Endothelial cell of umbilical vein (primary cell): ENCODE results near the gene HYAL3. TPM values are rescaled to one million over a fixed set of nuclear protein-coding genes. Genes with fewer than 3 reads are reported as not detected.
A peak's percentile ranks its signal among the peaks of the same experiment; 100 is the strongest.

Source experiments
- BruUV-seq: library from RNA; stranded (reverse); fragments of 400-500 nt; replicated peaks from 2 replicates; lab custom pipeline; 2021; lab: Mats Ljungman, UMichigan
- CTCF ChIA-PET: fragments of 300-600, 350-600 bp; sonication (Branson Sonifier 250); formaldehyde crosslinking; loops from one replicate; lab custom pipeline; 2021; ENCODE audit warnings: antibody characterized with exemption, inconsistent platforms; lab: Charles Lee
- POLR2A ChIA-PET: fragments of 300-600, 350-600 bp; sonication (Branson Sonifier 250); formaldehyde crosslinking; loops from one replicate; lab custom pipeline; 2021; ENCODE audit warnings: antibody characterized with exemption, inconsistent platforms; lab: Charles Lee
- DNase-seq: peaks from one replicate; pipeline ENCODE4 v3.0.0-alpha.2; 2011; ENCODE audit warnings: low read depth, low spot score
- FAIRE-seq: peaks from 2 replicates; lab custom pipeline; 2011; peaks lifted over from hg19 to GRCh38; lab: Jason Lieb, UNC
- H2AFZ ChIP-seq: 2 replicates; pipeline ENCODE4 v1.6.0; 2012; ENCODE audit warnings: low read depth, low read length, control low read depth, inconsistent platforms
- H3K27ac ChIP-seq: 2 replicates; pipeline ENCODE4 v1.5.1; 2011; ENCODE audit warnings: low read depth, mild to moderate bottlenecking, control low read depth, low read length, moderate library complexity; ENCODE audit not compliant: insufficient read depth
- H3K27me3 ChIP-seq, 2 experiments: 2 replicates each; pipeline versions ENCODE4 v1.6.0 to v1.6.1; 2011; ENCODE audit warnings: low read length in 2 of 2, mixed read lengths in 1 of 2; ENCODE audit not compliant: control insufficient read depth in 2 of 2, insufficient read depth in 2 of 2
- H3K36me3 ChIP-seq, 2 experiments: 2 replicates in 1 of 2; 3 replicates in 1 of 2; pipeline ENCODE4 v1.5.1; 2011; ENCODE audit warnings: low read length in 2 of 2, mild to moderate bottlenecking in 1 of 2, moderate library complexity in 1 of 2; ENCODE audit not compliant: control insufficient read depth in 2 of 2, insufficient read depth in 2 of 2; ENCODE audit errors: extremely low read depth in 1 of 2
- H3K4me1 ChIP-seq: 3 replicates; pipeline ENCODE4 v1.5.1; 2011; ENCODE audit warnings: mild to moderate bottlenecking, low read length; ENCODE audit not compliant: control insufficient read depth, insufficient read depth; ENCODE audit errors: extremely low read depth
- H3K4me2 ChIP-seq: 2 replicates; pipeline ENCODE4 v1.6.1; 2011; ENCODE audit warnings: low read length, control low read depth, mixed read lengths; ENCODE audit not compliant: insufficient read depth
- H3K4me3 ChIP-seq, 3 experiments: fragments of 200-600 bp in 1 of 3; sonication (generic), shearing (Covaris generic) in 1 of 3; replicated peaks in 1 of 3; 2 replicates each; pipeline ENCODE4 v1.5.1; 2011 to 2016; ENCODE audit warnings: control low read depth in 3 of 3, low read length in 3 of 3, mild to moderate bottlenecking in 2 of 3, inconsistent platforms in 1 of 3, low read depth in 1 of 3, moderate library complexity in 1 of 3; ENCODE audit not compliant: insufficient read depth in 1 of 3
- H3K79me2 ChIP-seq: 2 replicates; pipeline ENCODE4 v1.6.0; 2012; ENCODE audit warnings: low read length, inconsistent platforms; ENCODE audit not compliant: control insufficient read depth, insufficient read depth
- H3K9ac ChIP-seq: replicated peaks from 2 replicates; pipeline ENCODE3; 2011; ENCODE audit warnings: low read length, control low read depth; ENCODE audit not compliant: insufficient read depth; ENCODE audit errors: extremely low read depth
- H3K9me1 ChIP-seq: replicated peaks from 3 replicates; pipeline ENCODE4 v1.6.0; 2011; ENCODE audit warnings: mild to moderate bottlenecking, low read length; ENCODE audit not compliant: control insufficient read depth, insufficient read depth; ENCODE audit errors: extremely low read depth
- H3K9me3 ChIP-seq: replicated peaks from 2 replicates; pipeline ENCODE4 v1.5.1; 2012; ENCODE audit warnings: low read length, inconsistent platforms; ENCODE audit not compliant: control insufficient read depth, insufficient read depth
- H4K20me1 ChIP-seq: replicated peaks from 2 replicates; pipeline ENCODE3; 2011; ENCODE audit warnings: mild to moderate bottlenecking, low read length; ENCODE audit not compliant: control insufficient read depth, insufficient read depth; ENCODE audit errors: extremely low read depth
- EZH2 ChIP-seq: IDR thresholded peaks from 2 replicates; pipeline ENCODE4 v1.6.1; 2012; ENCODE audit warnings: borderline replicate concordance, low read depth, mild to moderate bottlenecking, moderate library complexity, low read length, inconsistent platforms; ENCODE audit not compliant: severe bottlenecking
- FOS ChIP-seq: IDR thresholded peaks from 2 replicates; pipeline ENCODE4 v1.6.1; 2011; ENCODE audit warnings: mild to moderate bottlenecking, low read length, moderate library complexity, borderline replicate concordance; ENCODE audit not compliant: insufficient read depth
- GATA2 ChIP-seq: IDR thresholded peaks from 2 replicates; pipeline ENCODE4 v1.7.0; 2011; ENCODE audit warnings: low read depth, mild to moderate bottlenecking, moderate library complexity, mixed read lengths, low read length; ENCODE audit not compliant: insufficient read length, insufficient read depth
- JUN ChIP-seq: IDR thresholded peaks from 2 replicates; pipeline ENCODE4 v1.6.1; 2011; ENCODE audit warnings: borderline replicate concordance, low read depth; ENCODE audit not compliant: insufficient read length, insufficient read depth
- MYC ChIP-seq: IDR thresholded peaks from one replicate; pipeline ENCODE4 v1.6.1; 2011; ENCODE audit warnings: mild to moderate bottlenecking, low read depth, low read length
- POLR2AphosphoS5 ChIP-seq: IDR thresholded peaks from 2 replicates; pipeline ENCODE4 v1.6.1; 2012; ENCODE audit warnings: low read depth, mild to moderate bottlenecking, control low read depth, low read length, moderate library complexity; ENCODE audit not compliant: insufficient read depth
- dilution Hi-C: fragments of 300-500 bp; cut with MboI; formaldehyde crosslinking; loops from one replicate; pipeline ENCODE4 v1.15.0; 2019; ENCODE audit warnings: low sequenced_read_pairs; ENCODE audit not compliant: extremely low pct_ligation_motif_present
- intact Hi-C: fragments of 100-400 bp; cut with micrococcal nuclease; formaldehyde crosslinking; loops from one replicate; pipeline ENCODE4 v1.10.0; 2022
- polyA plus RNA-seq, 4 experiments: library from polyadenylated mRNA; depleted of rRNA in 3 of 4; stranded (reverse) in 3 of 4; unstranded in 1 of 4; fragments of >200 nt; gene quantifications; 2 replicates each; pipeline versions ENCODE4 v1.2.1 to v1.2.3, GENCODE V29; 2011 to 2012; ENCODE audit warnings: missing spikeins in 1 of 4
- total RNA-seq: library from RNA; stranded (reverse); gene quantifications from 2 replicates; pipeline ENCODE4 v1.2.3, GENCODE V29; 2021
- TF ChIP-seq, protein P1 (sequence below), 2 donors: IDR thresholded peaks; 1 replicate in 1 of 2; 2 replicates in 1 of 2; pipeline ENCODE4 v1.5.1; 2011; ENCODE audit warnings: low read length in 2 of 2, mild to moderate bottlenecking in 2 of 2, moderate library complexity in 2 of 2, control low read depth in 1 of 2, inconsistent platforms in 1 of 2, low read depth in 1 of 2; ENCODE audit not compliant: insufficient read depth in 1 of 2; ENCODE audit errors: extremely low read depth in 1 of 2
- TF ChIP-seq, protein P2 (sequence below): IDR thresholded peaks from 2 replicates; pipeline ENCODE4 v1.6.1; 2011; ENCODE audit not compliant: insufficient read depth, insufficient read length

The HYAL3 gene
- total and polyA plus RNA-seq, 2 donors (not counting 3 experiments of a cell fraction or from before 2014, with no cell fraction given), result 4.8 to 11.5 TPM

DNA sequence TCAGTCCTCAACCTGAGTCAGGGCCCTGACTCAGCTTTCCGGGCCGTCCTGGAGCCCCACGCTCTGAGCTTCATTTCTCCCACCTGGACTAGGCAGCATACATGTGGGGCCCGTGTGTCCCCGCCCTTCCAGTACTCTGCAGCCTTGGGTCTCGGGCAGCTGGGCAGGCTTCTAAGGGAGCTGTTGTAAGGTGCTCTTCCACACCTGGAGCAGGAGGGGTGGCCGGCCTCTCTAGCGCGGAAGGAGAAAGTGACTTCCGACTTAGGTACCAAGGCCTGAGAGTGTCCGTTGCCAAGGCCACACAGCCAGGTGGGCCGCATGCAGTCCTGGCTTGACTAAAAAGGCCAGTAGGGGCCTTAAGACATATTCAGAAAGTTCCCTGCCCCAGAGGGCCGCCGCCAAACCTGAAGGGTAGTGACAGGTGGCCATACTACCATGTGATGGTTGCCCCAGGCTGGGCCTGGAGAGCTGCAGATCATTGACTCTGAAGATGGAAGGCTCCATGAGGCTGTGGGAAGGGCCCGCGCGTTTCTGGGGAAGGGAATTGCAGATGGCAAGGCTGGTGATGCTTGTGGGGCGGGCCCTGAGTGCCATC lies 39.7 kb downstream of the HYAL3 start:
- peak overlapping the region; percentile 39 for H3K27ac ChIP-seq
- H3K36me3 ChIP-seq, result peaks cover 14 to 33% of the 10 kb centered on the region in 2 experiments
- no peak overlapping the region for H3K9ac ChIP-seq
- H3K79me2 ChIP-seq, result peaks cover 23% of the 10 kb centered on the region
- H3K4me3 ChIP-seq, result no peak overlapping the region
- H3K9me1 ChIP-seq, result no peaks in the 10 kb centered on the region
- DNase-seq (no peak), FAIRE-seq (no peak)
- TF ChIP-seq GATA2 (no peak), FOS (no peak)
- H3K4me1 ChIP-seq, result peaks cover 35% of the 10 kb centered on the region
- TSS peak; percentile 8 for BruUV-seq
- dilution Hi-C loops, result no loop called here
- intact Hi-C loops, result loop anchor here (1.0 to 10.0 kb wide), 5 partner anchors 13 to 135 kb away; no protein-coding TSS in a partner anchor
- H3K9me3 ChIP-seq, result no peaks in the 10 kb centered on the region
- CTCF ChIA-PET, result interaction anchor here (0.6 to 8.6 kb wide), 15 partner anchors 9 to 75 kb away, joined by 3 to 98 read pairs (median 12); partner anchors contain the start of genes GNAI2, GNAT1, HYAL3 and NAA80
- H4K20me1 ChIP-seq, result no peaks in the 10 kb centered on the region
- H3K4me2 ChIP-seq, result no peak overlapping the region
- no peaks in the 10 kb centered on the region for H3K27me3 ChIP-seq
- POLR2A ChIA-PET, result interaction anchor here (0.8 to 2.1 kb wide), 2 partner anchors 16 to 24 kb away, joined by 3 to 11 read pairs; no protein-coding TSS in a partner anchor
- H2AFZ ChIP-seq, result no peak overlapping the region

DNA sequence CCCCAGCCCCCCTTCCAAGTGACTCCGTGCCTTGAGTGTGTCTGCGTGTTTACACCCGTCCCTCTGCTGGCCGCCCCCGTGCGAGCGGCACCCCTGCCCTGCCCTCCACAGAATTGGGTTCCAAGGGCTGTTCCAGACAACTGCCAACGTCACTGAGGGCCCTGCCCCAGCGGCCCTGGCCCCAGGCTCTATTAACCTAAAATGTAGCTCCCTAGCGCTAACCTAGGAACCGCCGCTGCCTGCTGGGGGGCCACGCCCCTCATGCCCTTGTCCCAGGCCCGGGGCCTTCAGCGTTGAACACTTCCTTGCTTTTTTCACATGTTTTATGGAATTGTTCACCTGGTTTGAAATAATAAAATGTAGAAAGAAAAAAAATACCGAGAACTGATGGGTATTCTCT lies 40.2 kb downstream of the HYAL3 start:
- no peak for FAIRE-seq
- POLR2A ChIA-PET, result interaction anchor here (0.6 to 2.1 kb wide), 3 partner anchors 16 to 62 kb away, joined by 3 to 11 read pairs (median 3); no protein-coding TSS in a partner anchor
- BruUV-seq, result TSS peak; percentile 79
- no peaks in the 10 kb centered on the region for H3K9me3 ChIP-seq
- no peaks in the 10 kb centered on the region for H4K20me1 ChIP-seq
- CTCF ChIA-PET, result interaction anchor here (1.9 to 8.6 kb wide), 6 partner anchors 8 to 65 kb away, joined by 12 to 98 read pairs (median 26); partner anchors contain the start of gene GNAT1
- H2AFZ ChIP-seq, result no peak overlapping the region
- H3K9ac ChIP-seq, result no peak overlapping the region
- H3K4me1 ChIP-seq, result peaks cover 40% of the 10 kb centered on the region
- H3K9me1 ChIP-seq, result no peaks in the 10 kb centered on the region
- no peak for DNase-seq
- intact Hi-C loops (no loop called here), dilution Hi-C loops (no loop called here)
- no peak overlapping the region for H3K4me2 ChIP-seq
- TF ChIP-seq, protein P1, sequence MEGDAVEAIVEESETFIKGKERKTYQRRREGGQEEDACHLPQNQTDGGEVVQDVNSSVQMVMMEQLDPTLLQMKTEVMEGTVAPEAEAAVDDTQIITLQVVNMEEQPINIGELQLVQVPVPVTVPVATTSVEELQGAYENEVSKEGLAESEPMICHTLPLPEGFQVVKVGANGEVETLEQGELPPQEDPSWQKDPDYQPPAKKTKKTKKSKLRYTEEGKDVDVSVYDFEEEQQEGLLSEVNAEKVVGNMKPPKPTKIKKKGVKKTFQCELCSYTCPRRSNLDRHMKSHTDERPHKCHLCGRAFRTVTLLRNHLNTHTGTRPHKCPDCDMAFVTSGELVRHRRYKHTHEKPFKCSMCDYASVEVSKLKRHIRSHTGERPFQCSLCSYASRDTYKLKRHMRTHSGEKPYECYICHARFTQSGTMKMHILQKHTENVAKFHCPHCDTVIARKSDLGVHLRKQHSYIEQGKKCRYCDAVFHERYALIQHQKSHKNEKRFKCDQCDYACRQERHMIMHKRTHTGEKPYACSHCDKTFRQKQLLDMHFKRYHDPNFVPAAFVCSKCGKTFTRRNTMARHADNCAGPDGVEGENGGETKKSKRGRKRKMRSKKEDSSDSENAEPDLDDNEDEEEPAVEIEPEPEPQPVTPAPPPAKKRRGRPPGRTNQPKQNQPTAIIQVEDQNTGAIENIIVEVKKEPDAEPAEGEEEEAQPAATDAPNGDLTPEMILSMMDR (IDR thresholded peaks at IDR 0.05; ENCODE audit: extremely low read depth in 1 of 2, insufficient read depth in 1 of 2, low read depth in 1 of 2, low read length in 2 of 2), result no peak
- TF ChIP-seq POLR2AphosphoS5 (no peak), MYC (no peak), EZH2 (no peak), FOS (no peak), GATA2 (no peak), JUN (no peak)
- TF ChIP-seq, protein P2, sequence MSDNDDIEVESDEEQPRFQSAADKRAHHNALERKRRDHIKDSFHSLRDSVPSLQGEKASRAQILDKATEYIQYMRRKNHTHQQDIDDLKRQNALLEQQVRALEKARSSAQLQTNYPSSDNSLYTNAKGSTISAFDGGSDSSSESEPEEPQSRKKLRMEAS, result no peak
- H3K79me2 ChIP-seq, result peaks cover 23% of the 10 kb centered on the region
- H3K36me3 ChIP-seq, result peaks cover 14 to 37% of the 10 kb centered on the region in 2 experiments
- H3K4me3 ChIP-seq, result no peak overlapping the region
- H3K27me3 ChIP-seq, result no peaks in the 10 kb centered on the region
- H3K27ac ChIP-seq, result no peak overlapping the region
